SJCRH30 (cell line): ENCODE measurements around the gene PWWP2B. TPM values are rescaled to one million over a fixed set of nuclear protein-coding genes. Genes with fewer than 3 reads are reported as not detected.
"Not testable (repeated sequence)": the region's sequence is repeated elsewhere in the genome, so short reads cannot be mapped to it uniquely, and the experiment has no call there.

Source experiments
- DNase-seq, 2 experiments: peaks; one replicate each; pipeline ENCODE4 v3.0.0-alpha.2; 2015 to 2020
- H3K27ac ChIP-seq: fragments of 250-450 bp; sonication (Bioruptor Pico); 2 replicates; pipeline ENCODE4 v1.5.1; 2020; ENCODE audit warnings: mild to moderate bottlenecking, moderate library complexity
- H3K27me3 ChIP-seq: fragments of 250-450 bp; sonication (Bioruptor Pico); 2 replicates; pipeline ENCODE4 v1.5.1; 2020; ENCODE audit warnings: mild to moderate bottlenecking, moderate library complexity
- H3K36me3 ChIP-seq: fragments of 250-450 bp; sonication (Bioruptor Pico); 2 replicates; pipeline ENCODE4 v1.5.1; 2020; ENCODE audit warnings: mild to moderate bottlenecking, moderate library complexity
- H3K4me1 ChIP-seq: fragments of 250-450 bp; sonication (Bioruptor Pico); 2 replicates; pipeline ENCODE4 v1.5.1; 2020; ENCODE audit warnings: mild to moderate bottlenecking, moderate library complexity
- H3K4me3 ChIP-seq: fragments of 250-450 bp; sonication (Bioruptor Pico); 2 replicates; pipeline ENCODE4 v1.5.1; 2020; ENCODE audit warnings: mild to moderate bottlenecking, moderate library complexity
- H3K9me3 ChIP-seq: fragments of 250-450 bp; sonication (Bioruptor Pico); replicated peaks from 2 replicates; pipeline ENCODE4 v1.5.1; 2020; ENCODE audit warnings: mild to moderate bottlenecking, moderate library complexity
- total RNA-seq: library from RNA; depleted of rRNA; stranded (reverse); fragments of >200 nt; shearing (Covaris generic); gene quantifications from 2 replicates; pipeline ENCODE4 v1.2.3, GENCODE V29; 2014

PWWP2B gene
- total RNA-seq, 1 experiment from 2014 or later = 0.57 TPM

DNA sequence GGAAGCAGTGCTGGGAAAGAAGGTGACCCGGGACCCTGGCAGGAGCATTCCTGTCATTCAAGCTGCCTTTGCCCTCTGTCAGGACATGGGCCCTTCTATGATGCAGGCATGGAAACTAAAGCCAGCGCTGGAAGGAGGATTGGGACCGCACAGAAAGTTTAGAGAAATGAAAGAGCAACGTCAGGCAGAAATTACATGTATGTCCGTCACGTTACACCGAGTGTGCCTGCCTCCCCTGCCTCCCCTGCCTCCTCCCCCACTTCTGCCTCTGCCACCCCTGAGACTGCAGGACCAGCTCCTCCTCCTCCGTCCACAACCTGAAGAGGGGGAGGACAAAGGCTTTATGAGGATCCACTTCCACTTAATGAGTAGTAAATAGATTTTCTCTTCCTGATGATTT lies 13.9 kb upstream of the PWWP2B start:
- DNase-seq = no peak
- Histone ChIP-seq H3K9me3 (no peaks in the 10 kb centered on the region), H3K27me3 (no peaks in the 10 kb centered on the region), H3K27ac (no peak overlapping the region), H3K4me3 (no peak overlapping the region), H3K36me3 (no peaks in the 10 kb centered on the region), H3K4me1 (no peaks in the 10 kb centered on the region)

DNA sequence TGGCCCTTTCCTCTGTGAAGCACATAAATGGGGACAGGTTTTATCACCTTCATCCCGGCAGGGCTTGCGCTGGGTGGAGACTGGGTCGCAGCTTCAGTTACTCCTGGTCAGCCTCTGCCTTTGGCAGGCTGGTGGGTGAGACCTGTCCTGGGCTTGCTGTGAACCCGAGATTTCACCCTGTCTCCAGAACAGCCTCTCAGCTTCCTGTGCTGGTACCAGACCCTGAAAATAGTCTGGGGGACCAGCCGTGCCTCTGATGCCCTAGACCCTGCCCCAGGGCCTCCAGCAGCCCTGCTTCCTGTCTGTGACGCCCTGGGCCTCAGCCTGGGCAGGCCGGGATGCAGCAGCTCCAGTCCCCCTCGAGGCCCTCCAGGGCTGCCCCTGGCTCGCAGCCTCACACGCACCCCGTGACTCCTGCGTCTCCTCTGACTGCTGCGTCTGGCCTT lies 13.2 kb upstream of the PWWP2B start:
- Histone ChIP-seq H3K9me3 (no peaks in the 10 kb centered on the region), H3K27me3 (no peaks in the 10 kb centered on the region), H3K4me3 (no peak overlapping the region), H3K36me3 (no peaks in the 10 kb centered on the region), H3K27ac (no peak overlapping the region), H3K4me1 (no peaks in the 10 kb centered on the region)
- no peak for DNase-seq

DNA sequence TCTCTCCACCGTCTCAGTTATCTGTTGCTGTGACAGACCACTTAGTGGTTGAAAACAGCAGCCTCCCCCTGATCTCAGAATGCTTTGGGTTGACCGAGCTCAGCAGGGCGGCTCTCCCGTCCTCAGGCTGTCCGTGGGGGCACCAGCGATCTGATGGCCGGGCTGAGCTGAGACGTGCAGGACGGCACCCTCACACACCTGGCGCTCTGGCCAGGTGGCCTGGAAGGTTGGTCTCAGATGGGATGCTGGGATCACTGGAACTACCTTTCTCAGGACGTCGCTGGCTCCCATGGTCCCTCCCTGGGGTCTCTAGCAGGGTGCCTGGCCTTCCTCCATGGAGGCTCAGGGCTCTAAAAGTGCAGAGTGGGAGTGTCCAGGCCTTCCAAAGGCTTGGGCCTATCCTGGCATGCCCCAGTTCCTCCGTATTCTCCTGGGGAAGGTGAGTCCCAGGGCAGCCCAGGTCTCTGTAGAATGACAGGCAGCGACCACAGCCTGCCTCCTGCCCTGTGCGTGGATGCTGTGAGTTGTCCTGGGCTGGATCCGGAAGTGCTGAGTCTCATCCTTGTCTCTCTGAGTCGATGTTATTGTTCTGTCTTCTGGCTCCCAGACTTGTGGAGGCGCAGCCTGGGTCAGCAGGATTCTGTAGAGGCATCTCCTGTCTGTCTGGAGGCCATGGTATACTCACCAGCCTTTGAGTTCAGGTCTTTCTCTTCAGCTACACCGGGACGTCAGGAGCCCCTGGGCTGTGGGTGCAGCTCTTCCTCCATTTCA lies 12.2 kb upstream of the PWWP2B start:
- no peaks in the 10 kb centered on the region for H3K36me3 ChIP-seq
- no peaks in the 10 kb centered on the region for H3K9me3 ChIP-seq
- H3K27me3 ChIP-seq = no peaks in the 10 kb centered on the region
- no peak overlapping the region for H3K4me3 ChIP-seq
- no peak for DNase-seq
- H3K27ac ChIP-seq = no peak overlapping the region
- H3K4me1 ChIP-seq = no peaks in the 10 kb centered on the region

DNA sequence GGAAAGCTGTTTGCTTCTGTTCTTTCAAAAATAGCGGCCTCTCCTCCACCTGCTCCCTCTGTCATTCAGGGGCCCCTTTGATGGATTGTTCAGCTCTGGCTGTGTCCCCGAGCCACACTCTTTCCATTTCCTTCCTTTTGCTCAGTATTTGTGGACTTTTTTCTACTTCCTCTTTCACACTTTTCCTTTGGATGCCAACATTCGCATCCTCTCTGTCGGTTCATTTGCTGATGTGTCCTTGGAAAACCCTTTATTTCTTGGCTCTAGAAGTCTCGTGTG lies 11.7 kb upstream of the PWWP2B start:
- H3K4me1 ChIP-seq = no peaks in the 10 kb centered on the region
- H3K9me3 ChIP-seq = no peaks in the 10 kb centered on the region
- no peak for DNase-seq
- no peaks in the 10 kb centered on the region for H3K36me3 ChIP-seq
- no peak overlapping the region for H3K4me3 ChIP-seq
- no peak overlapping the region for H3K27ac ChIP-seq
- no peaks in the 10 kb centered on the region for H3K27me3 ChIP-seq

DNA sequence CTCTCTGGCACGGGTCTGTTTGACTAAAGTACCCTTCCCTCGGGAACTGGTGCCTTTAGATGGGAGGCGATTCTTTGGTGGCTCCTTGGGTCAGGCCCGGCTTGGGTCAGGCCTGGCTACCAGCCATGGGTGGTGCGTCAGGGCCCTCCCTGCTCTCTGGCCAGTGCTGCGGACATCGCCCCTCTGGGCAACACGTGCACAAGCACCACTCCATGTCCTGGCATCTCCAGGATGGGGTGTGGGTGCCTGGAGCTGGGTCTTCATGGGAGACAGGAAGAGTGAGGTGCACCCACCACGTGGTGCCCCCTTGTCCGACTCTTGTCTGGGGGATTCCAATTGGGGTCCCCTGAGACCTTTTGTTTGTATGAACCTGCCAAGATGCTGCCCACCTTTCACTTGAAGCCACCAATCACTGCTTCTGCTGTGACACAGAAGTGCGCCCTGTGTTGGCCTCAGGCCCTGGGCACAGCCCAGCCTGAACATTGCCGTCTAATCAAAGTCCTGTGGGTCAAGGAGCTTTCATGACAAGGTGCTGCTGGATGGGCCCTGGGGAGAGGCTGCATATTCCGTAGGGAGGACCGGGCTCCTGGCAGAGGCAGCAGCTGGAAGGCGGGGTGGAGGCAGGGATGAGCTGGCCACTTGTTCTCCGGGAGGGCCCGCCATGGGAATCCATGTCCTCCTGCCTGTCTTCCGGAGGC lies 11.1 kb upstream of the PWWP2B start:
- H3K4me3 ChIP-seq = no peak overlapping the region
- H3K9me3 ChIP-seq = no peaks in the 10 kb centered on the region
- no peaks in the 10 kb centered on the region for H3K4me1 ChIP-seq
- DNase-seq = no peak
- no peaks in the 10 kb centered on the region for H3K27me3 ChIP-seq
- no peak overlapping the region for H3K27ac ChIP-seq
- H3K36me3 ChIP-seq = no peaks in the 10 kb centered on the region

DNA sequence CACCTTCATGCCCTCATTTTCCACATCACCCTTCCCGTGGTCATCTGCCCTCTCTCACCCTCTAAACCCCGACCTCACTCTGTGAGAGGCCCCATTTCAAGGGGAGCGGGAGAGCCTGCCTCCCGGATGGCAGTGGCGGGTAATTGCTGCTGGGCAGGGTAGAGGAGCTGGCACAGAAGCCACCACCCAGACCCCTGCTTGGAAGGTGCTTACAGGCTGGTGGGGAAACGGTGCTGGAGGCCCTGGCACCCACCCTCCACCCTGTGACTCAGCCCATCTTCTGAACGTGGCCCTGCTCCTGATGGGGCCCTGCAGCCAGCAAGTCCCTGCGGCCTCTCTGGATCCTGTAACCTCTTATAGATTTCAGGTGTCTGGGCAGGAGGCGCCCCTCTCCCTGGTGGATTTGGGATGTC lies 10.6 kb upstream of the PWWP2B start:
- no peaks in the 10 kb centered on the region for H3K4me1 ChIP-seq
- DNase-seq = no peak

DNA sequence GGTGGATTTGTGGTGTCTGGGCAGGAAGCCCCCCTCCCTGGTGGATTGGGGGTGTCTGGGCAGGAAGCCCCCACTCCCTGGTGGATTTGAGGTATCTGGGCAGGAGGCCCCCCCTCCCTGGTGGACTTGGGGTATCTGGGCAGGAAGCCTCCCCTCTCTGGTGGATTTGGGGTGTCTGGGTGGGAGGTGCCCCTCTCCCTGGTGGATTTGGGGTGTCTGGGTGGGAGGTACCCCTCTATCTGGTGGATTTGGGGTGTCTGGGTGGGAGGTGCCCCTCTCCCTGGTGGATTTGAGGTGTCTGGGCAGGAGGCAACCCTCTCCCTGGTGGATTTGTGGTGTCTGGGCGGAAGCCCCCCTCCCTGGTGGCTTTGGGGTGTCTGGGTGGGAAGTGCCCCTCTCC lies 10.1 kb upstream of the PWWP2B start:
- not testable (repeated sequence) for H3K27ac ChIP-seq, H3K36me3 ChIP-seq, H3K27me3 ChIP-seq, DNase-seq, H3K4me3 ChIP-seq, H3K4me1 ChIP-seq, H3K9me3 ChIP-seq

More for the DNA sequence above, 10.6 kb upstream of the PWWP2B start:
- H3K27me3 ChIP-seq = no peaks in the 10 kb centered on the region
- H3K4me3 ChIP-seq = no peak overlapping the region
- no peaks in the 10 kb centered on the region for H3K36me3 ChIP-seq
- H3K9me3 ChIP-seq = no peaks in the 10 kb centered on the region
- no peak overlapping the region for H3K27ac ChIP-seq

DNA sequence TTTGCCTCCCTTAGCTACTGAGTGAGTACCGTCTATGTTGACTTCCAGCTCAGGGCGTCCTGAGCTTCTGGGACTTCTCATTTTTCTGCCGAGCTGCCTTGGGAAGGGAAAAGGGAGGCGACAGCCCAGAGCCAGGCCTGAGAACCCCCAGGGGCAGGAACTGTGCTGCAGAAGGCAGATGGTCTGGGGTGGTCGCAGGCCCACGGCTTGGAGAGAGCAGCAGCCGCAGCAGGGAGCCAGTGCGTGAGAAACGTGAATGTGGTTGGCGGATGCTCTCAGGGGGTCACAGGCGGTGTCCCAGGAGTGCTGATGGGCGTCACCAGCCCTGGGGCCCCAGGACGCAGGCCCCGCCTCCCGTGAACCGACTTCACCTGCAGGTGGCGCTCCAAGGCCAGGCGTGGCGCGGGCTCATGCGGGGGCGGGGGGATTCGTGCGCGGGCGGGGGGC lies 9.2 kb upstream of the PWWP2B start:
- Histone ChIP-seq H3K9me3 (no peaks in the 10 kb centered on the region), H3K27me3 (no peaks in the 10 kb centered on the region), H3K36me3 (no peaks in the 10 kb centered on the region), H3K4me1 (no peaks in the 10 kb centered on the region), H3K4me3 (no peak overlapping the region), H3K27ac (no peak overlapping the region)
- DNase-seq = peak; percentile 20 to 49

DNA sequence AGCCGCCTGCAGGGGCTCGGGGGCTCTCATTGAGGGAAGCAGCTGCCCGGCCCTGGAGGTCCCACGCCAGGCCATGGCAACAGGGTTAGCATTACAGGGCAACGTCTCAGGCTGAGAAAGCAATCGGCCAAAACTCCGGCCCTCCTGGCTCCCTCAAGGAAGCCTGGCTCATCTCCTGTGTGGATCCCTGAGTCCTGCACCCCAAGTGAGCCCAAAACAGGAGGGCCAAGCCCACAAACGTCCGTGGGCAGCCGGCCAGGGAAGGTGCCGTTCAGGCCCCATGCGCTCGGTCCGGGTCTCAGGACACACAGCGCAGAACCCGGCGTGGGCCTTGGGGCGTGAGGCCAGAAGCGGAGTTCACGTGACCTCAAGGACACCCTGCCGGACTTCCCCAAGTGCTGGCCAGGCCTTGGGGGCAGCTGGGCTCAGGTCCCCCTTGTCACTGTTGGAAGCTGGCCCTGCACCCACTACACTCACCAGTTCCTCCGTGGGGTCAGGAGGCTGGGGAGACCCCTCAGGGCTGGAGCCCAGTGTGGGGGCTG lies 8.0 kb upstream of the PWWP2B start:
- Histone ChIP-seq H3K27me3 (no peaks in the 10 kb centered on the region), H3K9me3 (no peaks in the 10 kb centered on the region), H3K4me1 (no peaks in the 10 kb centered on the region), H3K36me3 (no peaks in the 10 kb centered on the region), H3K4me3 (no peak overlapping the region), H3K27ac (no peak overlapping the region)
- peak in 1 of 2 experiments; percentile 9 for DNase-seq

DNA sequence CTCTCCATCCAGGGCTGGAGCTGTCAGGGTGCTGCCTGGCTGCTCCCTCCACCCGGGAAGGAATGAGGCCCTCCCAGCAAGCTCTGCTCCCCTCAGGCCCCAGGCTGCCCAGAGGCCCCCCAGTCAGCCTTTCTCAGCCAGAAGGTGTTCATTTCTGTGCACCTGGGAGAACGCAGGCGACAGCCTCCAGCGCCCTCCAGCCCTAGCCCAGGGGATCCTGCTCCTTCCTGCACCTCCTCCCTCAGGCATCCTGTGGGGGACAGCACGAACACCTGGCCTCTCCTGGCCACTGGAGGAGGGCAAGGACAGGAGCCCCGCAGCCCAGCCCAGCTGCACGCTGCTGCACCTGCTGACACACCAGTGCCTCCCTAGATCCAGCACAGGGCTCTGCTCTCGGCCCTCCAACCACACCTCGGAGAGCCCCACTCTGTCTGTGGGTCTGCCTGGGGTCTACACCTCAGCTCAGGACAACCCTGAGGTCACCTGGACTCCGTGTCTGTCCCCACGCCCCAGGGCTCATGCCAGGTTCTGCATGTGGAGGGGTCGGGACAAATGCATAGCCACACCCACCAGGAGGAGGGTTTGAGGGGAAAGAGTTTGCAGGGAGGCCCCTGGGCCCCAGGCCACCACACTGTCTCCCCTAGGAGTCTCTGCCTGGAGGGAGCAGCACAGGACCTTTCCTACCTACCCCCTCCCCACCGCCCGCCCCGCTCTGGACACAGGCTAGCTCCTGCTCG lies 7.4 kb upstream of the PWWP2B start:
- Histone ChIP-seq H3K27me3 (no peaks in the 10 kb centered on the region), H3K4me3 (no peak overlapping the region), H3K36me3 (no peaks in the 10 kb centered on the region), H3K27ac (no peak overlapping the region), H3K9me3 (no peaks in the 10 kb centered on the region), H3K4me1 (no peaks in the 10 kb centered on the region)
- no peak for DNase-seq

DNA sequence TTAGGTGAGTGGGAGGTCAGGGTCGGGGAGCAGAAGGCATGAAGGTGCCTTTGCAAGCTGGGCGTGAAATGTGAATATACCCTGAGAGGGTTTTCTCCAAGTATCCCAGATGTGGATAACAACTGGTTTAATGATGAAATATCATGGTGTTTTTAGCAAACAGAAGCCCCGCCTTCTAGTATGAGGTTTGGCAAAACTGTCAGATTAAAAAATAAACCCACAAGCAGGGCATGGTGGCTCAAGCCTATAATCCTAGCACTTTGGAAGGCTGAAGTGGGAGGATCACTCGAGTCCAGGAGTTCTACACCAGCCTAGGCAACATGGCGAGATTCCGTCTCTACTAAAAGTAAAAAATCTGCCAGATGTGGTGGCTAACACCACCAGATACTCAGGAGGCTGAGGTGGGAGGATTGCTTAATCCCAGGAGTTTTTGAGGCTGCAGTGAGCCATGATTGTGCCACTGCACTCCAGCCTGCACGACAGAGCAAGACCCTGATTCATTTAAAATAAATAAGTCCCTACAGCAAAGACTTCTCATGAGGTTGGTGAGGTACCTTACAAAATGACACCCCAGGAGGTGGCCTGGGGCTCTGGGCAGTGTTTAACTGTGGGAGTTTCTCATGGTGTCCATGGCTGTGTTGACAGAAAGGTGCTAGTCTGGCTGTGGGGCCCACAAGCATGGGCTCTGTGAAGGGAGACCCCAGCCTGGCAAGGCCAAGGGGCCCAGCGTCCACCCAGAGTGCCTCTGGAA lies 6.7 kb upstream of the PWWP2B start:
- H3K27me3 ChIP-seq = no peaks in the 10 kb centered on the region
- H3K27ac ChIP-seq = no peak overlapping the region
- no peak overlapping the region for H3K4me3 ChIP-seq
- no peaks in the 10 kb centered on the region for H3K36me3 ChIP-seq
- no peak for DNase-seq
- no peaks in the 10 kb centered on the region for H3K4me1 ChIP-seq
- no peaks in the 10 kb centered on the region for H3K9me3 ChIP-seq

DNA sequence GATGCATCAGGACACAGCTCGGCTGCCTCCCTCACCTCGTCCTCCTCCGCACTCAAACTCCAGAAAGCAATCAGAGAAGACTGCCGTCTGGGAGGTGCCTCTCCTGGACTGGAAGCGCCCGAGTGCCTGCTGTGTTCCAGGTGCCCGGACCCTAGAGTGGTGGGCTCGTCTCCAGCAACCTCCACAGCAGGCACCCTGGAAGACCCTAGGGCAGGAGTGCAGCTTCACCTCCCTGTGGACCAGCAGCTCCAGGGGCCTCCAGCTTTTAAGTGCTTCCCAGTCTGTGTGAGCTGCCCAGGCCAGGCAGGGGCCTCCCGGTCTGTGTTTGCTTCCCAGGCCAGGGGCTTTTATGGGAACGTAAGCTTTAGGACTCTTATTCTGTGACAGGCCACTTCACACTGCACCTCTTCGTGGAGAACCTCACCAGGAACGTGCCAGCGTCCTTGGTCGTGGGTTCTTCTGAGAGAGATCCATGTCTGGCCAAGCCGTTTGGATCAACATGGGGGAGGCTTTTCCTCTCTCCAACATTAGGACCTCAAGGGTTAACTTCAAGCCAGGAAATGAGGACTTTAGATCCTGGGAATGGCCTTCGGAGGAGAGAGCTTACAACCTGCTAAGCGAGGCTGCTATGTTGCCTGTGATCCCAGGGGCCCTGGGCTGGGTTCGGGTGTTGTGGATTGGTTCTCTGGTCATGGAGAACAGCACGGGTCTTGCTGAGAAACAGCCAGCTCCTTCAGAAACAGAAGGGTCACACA lies 5.9 kb upstream of the PWWP2B start:
- Histone ChIP-seq H3K36me3 (no peaks in the 10 kb centered on the region), H3K27ac (no peak overlapping the region), H3K9me3 (no peaks in the 10 kb centered on the region), H3K27me3 (no peaks in the 10 kb centered on the region), H3K4me3 (no peak overlapping the region), H3K4me1 (no peaks in the 10 kb centered on the region)
- DNase-seq = no peak

DNA sequence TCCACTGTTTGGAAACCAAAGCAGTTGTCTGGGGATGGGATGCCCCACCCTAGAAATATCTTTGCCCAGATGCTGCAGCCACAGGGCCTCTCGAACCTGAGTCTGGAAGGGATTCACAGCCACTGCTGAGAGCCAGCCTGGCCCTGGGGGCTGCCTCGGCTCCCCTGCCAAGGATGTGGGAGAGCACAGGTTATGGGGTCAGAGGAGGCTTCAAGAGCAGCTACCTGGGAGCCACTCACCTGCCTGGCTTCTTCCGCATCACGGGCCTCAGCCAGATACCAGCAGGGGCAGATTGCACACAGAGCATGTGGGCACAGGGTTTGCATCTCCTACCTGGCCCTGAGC lies 5.4 kb upstream of the PWWP2B start:
- Histone ChIP-seq H3K9me3 (no peaks in the 10 kb centered on the region), H3K27me3 (no peaks in the 10 kb centered on the region), H3K4me1 (no peaks in the 10 kb centered on the region), H3K27ac (no peak overlapping the region), H3K4me3 (no peak overlapping the region), H3K36me3 (no peaks in the 10 kb centered on the region)
- no peak for DNase-seq

DNA sequence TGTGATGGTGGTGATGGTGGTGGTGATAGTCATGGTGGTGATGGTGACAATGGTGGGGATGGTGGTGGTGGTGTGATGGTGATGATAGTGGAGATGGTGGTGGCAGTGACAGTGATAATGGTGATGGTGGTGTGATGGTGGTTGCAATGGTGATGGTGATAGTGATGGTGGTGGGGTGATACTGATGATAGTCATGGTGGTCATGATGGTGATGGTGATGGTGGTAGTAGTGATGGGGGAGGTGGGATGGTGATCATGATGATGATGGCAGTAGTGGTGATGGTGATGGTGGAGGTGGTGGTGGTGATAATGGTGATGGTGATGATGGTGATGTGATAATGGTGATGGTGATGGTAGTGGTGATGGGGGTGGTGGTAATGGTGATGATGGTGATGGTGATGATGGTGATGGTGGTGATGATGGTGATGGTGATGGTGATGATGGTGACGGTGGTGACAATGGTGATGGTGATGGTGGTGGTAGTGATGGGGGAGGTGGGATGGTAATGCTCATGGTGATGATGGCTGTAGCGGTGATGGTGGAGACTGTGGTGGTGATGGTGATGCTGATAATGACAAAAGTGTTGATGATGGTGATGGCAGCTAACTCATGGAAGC lies 4.7 kb upstream of the PWWP2B start:
- Histone ChIP-seq H3K27me3 (no peaks in the 10 kb centered on the region), H3K27ac (no peak overlapping the region), H3K36me3 (no peaks in the 10 kb centered on the region), H3K4me1 (no peaks in the 10 kb centered on the region), H3K4me3 (no peak overlapping the region), H3K9me3 (no peaks in the 10 kb centered on the region)
- no peak for DNase-seq
